Activated B cell treated with CpG ODN at 0.5 μM for 24 hours (primary cell): ENCODE measurements around the gene FES. TPM values are rescaled to one million over a fixed set of nuclear protein-coding genes. Genes with fewer than 3 reads are reported as not detected.
A peak's percentile ranks its signal among the peaks of the same experiment; 100 is the strongest.

Source experiments
- ATAC-seq: fragments of 200-7000 bp; cut with Tn5 transposase; one replicate; pipeline ENCODE4 v1.10.0; 2021; ENCODE audit warnings: low read depth, mild to moderate bottlenecking, moderate library complexity
- CTCF ChIA-PET: fragments of 350-600 bp; sonication (Branson Sonifier 250); formaldehyde crosslinking; loops from one replicate; lab custom pipeline; 2021; ENCODE audit warnings: antibody characterized with exemption; lab: Charles Lee
- POLR2A ChIA-PET: fragments of 350-600 bp; sonication (Branson Sonifier 250); formaldehyde crosslinking; loops from one replicate; lab custom pipeline; 2021; ENCODE audit warnings: antibody characterized with exemption; lab: Charles Lee
- DNase-seq: peaks from one replicate; pipeline ENCODE4 v3.0.0; 2022
- H3K27ac Mint-ChIP-seq: one replicate; pipeline ENCODE4 v1.8.0; 2020; ENCODE audit warnings: mixed read lengths
- H3K27me3 Mint-ChIP-seq: one replicate; pipeline ENCODE4 v1.8.0; 2021; ENCODE audit warnings: mixed read lengths
- H3K36me3 Mint-ChIP-seq: one replicate; pipeline ENCODE4 v1.8.0; 2021; ENCODE audit warnings: low read depth, mixed read lengths
- H3K4me1 Mint-ChIP-seq: one replicate; pipeline ENCODE4 v1.8.0; 2021; ENCODE audit warnings: mixed read lengths
- H3K4me3 Mint-ChIP-seq: one replicate; pipeline ENCODE4 v1.8.0; 2020; ENCODE audit warnings: mild to moderate bottlenecking, mixed read lengths
- H3K9me3 Mint-ChIP-seq: one replicate; pipeline ENCODE4 v1.8.0; 2020; ENCODE audit warnings: mixed read lengths
- intact Hi-C: fragments of 100-400 bp; cut with micrococcal nuclease; formaldehyde crosslinking; loops from one replicate; pipeline ENCODE4 v1.15.1; 2024
- total RNA-seq: library from RNA; stranded (reverse); gene quantifications from 2 replicates; pipeline ENCODE4 v1.2.3, GENCODE V29; 2022
- TF ChIP-seq, protein P1 (sequence below): fragments of 200-600 bp; IDR thresholded peaks from one replicate; pipeline ENCODE4 v1.8.0; 2022; ENCODE audit warnings: antibody characterized with exemption, mild to moderate bottlenecking

FES gene
- total RNA-seq, 1 donor from 2014 or later: 27.4 TPM

GRCh38 chr15:90929246-90930019 is 45.1 kb downstream of the FES start:
- H3K27ac Mint-ChIP-seq: peak overlapping the region; percentile 97
- H3K27me3 Mint-ChIP-seq: no peaks in the 10 kb centered on the region
- H3K4me3 Mint-ChIP-seq: peak overlapping the region; percentile 96
- DNase-seq: no peak
- no peak for ATAC-seq
- H3K4me1 Mint-ChIP-seq: peaks cover 41% of the 10 kb centered on the region
- CTCF ChIA-PET: interaction anchor here (1.0 to 8.7 kb wide), 3 partner anchors 30 to 567 kb away, joined by 3 to 193 read pairs (median 55); partner anchors contain the start of genes FES and MAN2A2
- intact Hi-C loops: loop anchor here (5.0 kb wide), 5 partner anchors 262 to 827 kb away; partner anchors contain the start of genes CIB1, GDPGP1 and IDH2
- POLR2A ChIA-PET: interaction anchor here (0.6 to 8.7 kb wide), 12 partner anchors 9 to 870 kb away, joined by 3 to 213 read pairs (median 5); partner anchors contain the start of genes FES, IQGAP1, MAN2A2 and RCCD1
- TF ChIP-seq, protein P1, sequence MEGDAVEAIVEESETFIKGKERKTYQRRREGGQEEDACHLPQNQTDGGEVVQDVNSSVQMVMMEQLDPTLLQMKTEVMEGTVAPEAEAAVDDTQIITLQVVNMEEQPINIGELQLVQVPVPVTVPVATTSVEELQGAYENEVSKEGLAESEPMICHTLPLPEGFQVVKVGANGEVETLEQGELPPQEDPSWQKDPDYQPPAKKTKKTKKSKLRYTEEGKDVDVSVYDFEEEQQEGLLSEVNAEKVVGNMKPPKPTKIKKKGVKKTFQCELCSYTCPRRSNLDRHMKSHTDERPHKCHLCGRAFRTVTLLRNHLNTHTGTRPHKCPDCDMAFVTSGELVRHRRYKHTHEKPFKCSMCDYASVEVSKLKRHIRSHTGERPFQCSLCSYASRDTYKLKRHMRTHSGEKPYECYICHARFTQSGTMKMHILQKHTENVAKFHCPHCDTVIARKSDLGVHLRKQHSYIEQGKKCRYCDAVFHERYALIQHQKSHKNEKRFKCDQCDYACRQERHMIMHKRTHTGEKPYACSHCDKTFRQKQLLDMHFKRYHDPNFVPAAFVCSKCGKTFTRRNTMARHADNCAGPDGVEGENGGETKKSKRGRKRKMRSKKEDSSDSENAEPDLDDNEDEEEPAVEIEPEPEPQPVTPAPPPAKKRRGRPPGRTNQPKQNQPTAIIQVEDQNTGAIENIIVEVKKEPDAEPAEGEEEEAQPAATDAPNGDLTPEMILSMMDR: no peak
- H3K36me3 Mint-ChIP-seq: peaks cover 3% of the 10 kb centered on the region
- H3K9me3 Mint-ChIP-seq: no peaks in the 10 kb centered on the region

DNA sequence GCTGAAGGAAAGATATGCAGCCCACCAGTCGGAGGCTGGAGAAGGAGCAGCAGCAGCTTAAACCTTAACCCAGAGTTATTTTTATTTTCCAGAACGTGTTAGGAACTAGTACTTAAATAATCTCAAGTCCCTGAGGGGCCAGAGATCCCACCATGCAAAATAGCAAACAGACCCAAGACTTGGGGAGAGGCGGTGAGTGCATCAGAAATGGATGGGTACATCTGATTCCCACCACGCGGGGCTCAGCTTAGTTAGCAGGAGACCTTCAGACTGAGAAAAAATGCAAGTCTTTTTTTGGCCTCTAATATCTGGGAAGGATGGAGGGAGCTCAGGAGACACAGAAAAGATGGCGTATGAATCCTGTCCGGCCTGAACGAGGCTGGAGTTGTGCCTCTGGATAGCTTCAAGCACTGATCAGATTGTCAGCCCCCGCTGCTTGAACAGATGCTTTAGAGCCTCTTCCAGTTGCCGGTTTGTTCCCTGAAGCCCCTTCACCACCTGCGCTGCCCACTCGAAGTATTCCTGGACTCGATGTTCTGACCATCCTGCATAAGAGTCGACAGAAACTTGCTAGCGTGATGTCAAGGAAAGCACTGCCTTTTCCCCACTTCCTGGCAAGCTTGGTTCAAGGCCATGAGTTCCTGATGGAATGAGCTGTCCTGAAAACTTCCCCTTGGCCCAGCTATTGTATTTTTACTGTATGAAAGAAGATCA is 46.7 kb downstream of the FES start:
- Mint-ChIP-seq H3K4me1 (peaks cover 44% of the 10 kb centered on the region), H3K9me3 (no peaks in the 10 kb centered on the region), H3K36me3 (peaks cover 3% of the 10 kb centered on the region), H3K4me3 (peak overlapping the region; percentile 96), H3K27me3 (no peaks in the 10 kb centered on the region), H3K27ac (peak overlapping the region; percentile 97)
- ATAC-seq: no peak
- intact Hi-C loops: loop anchor here (5.0 kb wide), 5 partner anchors 264 to 829 kb away; partner anchors contain the start of genes CIB1, GDPGP1 and IDH2
- ChIA-PET CTCF (interaction anchor here (0.6 to 8.7 kb wide), 20 partner anchors 13 to 630 kb away, joined by 3 to 193 read pairs (median 4); partner anchors contain the start of genes FES, MAN2A2 and RCCD1), POLR2A (interaction anchor here (0.5 to 8.7 kb wide), 23 partner anchors 8 to 1369 kb away, joined by 3 to 213 read pairs (median 5); partner anchors contain the start of genes AP3S2, BLM, CRTC3 and FES)
- no peak for DNase-seq
- TF ChIP-seq, protein P1: no peak

- TF ChIP-seq, protein P1: no peak
- intact Hi-C loops: loop anchor here (5.0 kb wide), 5 partner anchors 264 to 829 kb away; partner anchors contain the start of genes CIB1, GDPGP1 and IDH2
- Mint-ChIP-seq H3K4me1 (peaks cover 49% of the 10 kb centered on the region), H3K27ac (peak overlapping the region; percentile 97), H3K36me3 (peaks cover 6% of the 10 kb centered on the region), H3K27me3 (no peaks in the 10 kb centered on the region), H3K4me3 (peak overlapping the region; percentile 96), H3K9me3 (no peaks in the 10 kb centered on the region)
- DNase-seq: no peak
- CTCF ChIA-PET: interaction anchor here (0.6 to 8.7 kb wide), 24 partner anchors 12 to 630 kb away, joined by 3 to 193 read pairs (median 4); partner anchors contain the start of genes BLM, FES, MAN2A2 and RCCD1
- POLR2A ChIA-PET: interaction anchor here (0.5 to 8.7 kb wide), 24 partner anchors 8 to 1370 kb away, joined by 3 to 213 read pairs (median 4); partner anchors contain the start of genes AP3S2, BLM, FES and IQGAP1
- ATAC-seq: no peak
Measured at GRCh38 chr15:90931575-90931827, 47.2 kb downstream of the FES start.

DNA sequence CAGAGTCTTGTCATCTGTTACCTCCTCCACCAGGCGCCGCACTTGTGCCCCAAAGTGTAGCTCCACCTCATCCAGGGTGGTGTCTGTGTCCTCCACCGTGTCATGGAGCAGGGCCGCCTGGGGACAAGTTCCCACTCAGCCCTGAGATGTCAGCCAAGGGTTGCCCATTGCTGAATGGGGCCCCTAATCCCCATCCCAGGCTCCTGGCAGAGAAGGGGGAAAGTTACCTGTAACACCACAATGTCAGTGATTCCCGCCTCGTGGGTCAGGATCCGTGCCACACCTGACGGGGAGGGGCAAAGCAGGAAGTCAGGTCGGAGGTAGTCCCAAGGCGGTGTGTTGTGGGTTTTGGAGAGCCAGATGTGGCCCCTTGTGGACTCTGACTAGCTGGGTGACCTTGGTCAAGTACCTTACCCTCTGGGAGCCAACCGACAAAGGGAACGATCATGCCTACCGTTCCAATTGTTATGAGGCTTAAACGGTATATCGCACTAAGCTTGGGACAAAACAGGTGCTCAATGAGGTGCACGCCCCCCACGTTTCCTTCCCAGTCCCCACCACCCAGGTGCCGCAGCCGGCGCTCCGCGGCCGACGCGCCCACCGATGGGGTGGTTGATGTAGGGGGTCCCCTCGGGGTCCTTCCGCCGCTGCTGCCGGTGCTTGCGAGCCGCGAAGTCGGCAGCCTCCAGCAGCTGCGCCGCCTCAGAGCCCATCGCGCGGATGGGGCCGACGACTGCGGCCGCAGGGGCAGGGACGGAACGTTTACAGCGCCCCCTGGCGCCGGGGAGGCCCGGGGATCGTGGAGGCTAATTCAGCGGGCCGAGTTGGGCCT is 47.7 kb downstream of the FES start, which contains the start of gene HDDC3:
Gene HDDC3, minus strand, starts transcription at position 722 of the 832 bp plus-strand sequence. Its CDS starts 9 bp downstream, at position 713.
- ChIA-PET POLR2A (interaction anchor here (0.5 to 8.7 kb wide), 29 partner anchors 9 to 1038 kb away, joined by 3 to 213 read pairs (median 4); partner anchors contain the start of genes AP3S2, BLM, FES and IQGAP1), CTCF (interaction anchor here (0.6 to 8.7 kb wide), 31 partner anchors 9 to 631 kb away, joined by 3 to 193 read pairs (median 4); partner anchors contain the start of genes BLM, FES, MAN2A2 and RCCD1)
- DNase-seq: peak; percentile 95
- Mint-ChIP-seq H3K4me1 (peaks cover 53% of the 10 kb centered on the region), H3K27me3 (no peaks in the 10 kb centered on the region), H3K9me3 (no peaks in the 10 kb centered on the region), H3K4me3 (peak within 1 kb of the TSS; percentile 96), H3K27ac (peak within 1 kb of the TSS; percentile 97), H3K36me3 (peaks cover 9% of the 10 kb centered on the region)
- TF ChIP-seq, protein P1: peak; percentile 85
- intact Hi-C loops: loop anchor here (1.0 to 5.0 kb wide), 6 partner anchors 265 to 830 kb away; partner anchors contain the start of genes CIB1, GDPGP1, IDH2 and IQGAP1
- ATAC-seq: peak; percentile 56
